Measurements from ENCODE around the gene TUBGCP6. TPM values are rescaled to one million over a fixed set of nuclear protein-coding genes. Genes with fewer than 3 reads are reported as not detected.
A peak's percentile ranks its signal among the peaks of the same experiment; 100 is the strongest.

Gene TUBGCP6
- total and polyA plus RNA-seq, 9 donors, result 7.5 to 52.2 (median 40.8) TPM

DNA sequence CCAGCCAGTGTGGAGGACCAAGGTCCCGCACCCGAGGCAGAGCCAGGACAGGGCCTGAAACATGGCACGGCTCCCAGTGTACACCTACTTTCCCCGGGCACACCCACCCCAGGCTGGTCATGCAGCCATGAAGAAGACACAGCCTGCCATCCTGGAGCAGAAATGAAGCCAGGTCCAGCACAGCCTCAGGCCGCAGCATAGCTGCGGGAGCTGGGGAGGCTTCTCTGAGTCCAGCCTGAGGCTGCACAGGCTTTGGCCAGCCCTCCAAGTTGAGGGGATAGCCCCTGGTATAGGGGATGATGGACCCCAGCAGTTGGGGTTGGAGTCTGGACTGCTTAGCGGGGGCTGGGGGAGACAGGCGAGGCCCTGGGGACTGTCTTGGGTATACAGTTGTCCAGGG lies 9.1 kb upstream of the TUBGCP6 start:
- Histone ChIP-seq H3K9me3 (no peaks in the 10 kb centered on the region), H3K4me1 (ENCODE audit: insufficient read depth) (peaks cover 7% of the 10 kb centered on the region), H3K27ac (no peak overlapping the region), H3K4me3 (no peak overlapping the region), H3K36me3 (no peaks in the 10 kb centered on the region), H3K27me3 (no peaks in the 10 kb centered on the region)
- intact Hi-C loops (cut with DNase I), result loop anchor here in 3 of 4 donors (5.0 to 10.0 kb wide), 2 partner anchors 88 to 271 kb away; partner anchors contain the start of genes PPP6R2 (in 2 of the 3) and SCO2 (in 1 of the 3)
- no peak for TF ChIP-seq EP300 (IDR thresholded peaks at IDR 0.05)
- TF ChIP-seq, protein P1, sequence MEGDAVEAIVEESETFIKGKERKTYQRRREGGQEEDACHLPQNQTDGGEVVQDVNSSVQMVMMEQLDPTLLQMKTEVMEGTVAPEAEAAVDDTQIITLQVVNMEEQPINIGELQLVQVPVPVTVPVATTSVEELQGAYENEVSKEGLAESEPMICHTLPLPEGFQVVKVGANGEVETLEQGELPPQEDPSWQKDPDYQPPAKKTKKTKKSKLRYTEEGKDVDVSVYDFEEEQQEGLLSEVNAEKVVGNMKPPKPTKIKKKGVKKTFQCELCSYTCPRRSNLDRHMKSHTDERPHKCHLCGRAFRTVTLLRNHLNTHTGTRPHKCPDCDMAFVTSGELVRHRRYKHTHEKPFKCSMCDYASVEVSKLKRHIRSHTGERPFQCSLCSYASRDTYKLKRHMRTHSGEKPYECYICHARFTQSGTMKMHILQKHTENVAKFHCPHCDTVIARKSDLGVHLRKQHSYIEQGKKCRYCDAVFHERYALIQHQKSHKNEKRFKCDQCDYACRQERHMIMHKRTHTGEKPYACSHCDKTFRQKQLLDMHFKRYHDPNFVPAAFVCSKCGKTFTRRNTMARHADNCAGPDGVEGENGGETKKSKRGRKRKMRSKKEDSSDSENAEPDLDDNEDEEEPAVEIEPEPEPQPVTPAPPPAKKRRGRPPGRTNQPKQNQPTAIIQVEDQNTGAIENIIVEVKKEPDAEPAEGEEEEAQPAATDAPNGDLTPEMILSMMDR (IDR thresholded peaks at IDR 0.05), result no peak
- no peak for TF ChIP-seq POLR2A (IDR thresholded peaks at IDR 0.05)
- 61 to 71% (median 64%) methylated on average over 8 of the region's 8 CpGs for WGBS, 3 donors
- DNase-seq, result peak in 1 of 5 donors; percentile 31

DNA sequence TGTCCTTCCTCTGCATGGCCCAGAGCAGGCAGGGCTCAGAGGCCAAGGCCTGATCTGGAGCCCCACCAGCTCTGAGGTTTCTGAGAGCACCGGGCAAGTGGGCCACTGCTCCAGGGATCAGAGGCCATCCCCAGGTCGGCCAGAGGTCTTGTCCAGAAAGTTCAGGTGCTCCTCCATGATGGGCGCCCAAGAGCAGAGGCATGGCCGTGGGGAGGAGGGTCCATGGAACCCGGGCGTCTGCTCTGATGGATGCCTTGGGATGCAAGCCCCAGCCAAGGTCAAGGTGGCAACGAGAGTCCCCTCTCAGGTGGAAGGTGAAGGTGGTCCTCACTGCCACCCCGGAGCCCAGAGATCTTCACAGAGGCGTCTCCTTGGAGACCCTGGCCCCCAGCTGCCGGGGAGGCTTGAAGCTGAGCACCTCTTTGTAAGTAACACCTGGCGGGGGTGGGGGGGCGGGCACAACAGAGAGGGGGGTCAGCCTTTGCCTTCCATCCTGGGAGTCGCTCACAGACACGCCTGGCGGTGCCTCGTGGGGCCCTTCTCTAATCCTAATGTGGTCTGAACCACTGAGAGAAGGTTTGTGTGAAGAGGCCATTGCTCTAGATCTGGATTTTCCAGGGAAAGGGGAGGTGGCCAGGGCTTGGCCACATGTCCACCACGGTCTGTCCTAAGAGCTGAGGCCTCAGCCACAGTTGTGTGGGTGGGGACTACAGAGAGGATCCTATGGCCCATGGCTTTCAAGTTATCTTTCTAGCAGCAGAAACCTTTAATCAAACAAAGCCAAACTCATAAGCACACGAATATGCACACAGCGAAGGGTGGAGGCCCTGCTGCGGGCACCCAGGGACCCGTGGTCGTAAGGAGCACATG lies 8.5 kb upstream of the TUBGCP6 start:
- no peak overlapping the region for H3K4me3 ChIP-seq
- H3K27me3 ChIP-seq, result no peaks in the 10 kb centered on the region
- intact Hi-C loops (cut with DNase I), result loop anchor here in 3 of 4 donors (5.0 to 10.0 kb wide), 2 partner anchors 89 to 272 kb away; partner anchors contain the start of genes PPP6R2 (in 2 of the 3) and SCO2 (in 1 of the 3)
- DNase-seq, result peak in 3 of 5 donors; percentile 28 to 40 (median 35)
- H3K36me3 ChIP-seq, result no peaks in the 10 kb centered on the region
- TF ChIP-seq EP300 (IDR thresholded peaks at IDR 0.05) (no peak), POLR2A (IDR thresholded peaks at IDR 0.05) (no peak)
- 76 to 80% (median 76%) methylated on average over 22 of the region's 22 CpGs for WGBS, 3 donors
- no peak overlapping the region for H3K27ac ChIP-seq
- no peaks in the 10 kb centered on the region for H3K9me3 ChIP-seq
- peaks cover 7% of the 10 kb centered on the region for H3K4me1 ChIP-seq (ENCODE audit: insufficient read depth)

DNA sequence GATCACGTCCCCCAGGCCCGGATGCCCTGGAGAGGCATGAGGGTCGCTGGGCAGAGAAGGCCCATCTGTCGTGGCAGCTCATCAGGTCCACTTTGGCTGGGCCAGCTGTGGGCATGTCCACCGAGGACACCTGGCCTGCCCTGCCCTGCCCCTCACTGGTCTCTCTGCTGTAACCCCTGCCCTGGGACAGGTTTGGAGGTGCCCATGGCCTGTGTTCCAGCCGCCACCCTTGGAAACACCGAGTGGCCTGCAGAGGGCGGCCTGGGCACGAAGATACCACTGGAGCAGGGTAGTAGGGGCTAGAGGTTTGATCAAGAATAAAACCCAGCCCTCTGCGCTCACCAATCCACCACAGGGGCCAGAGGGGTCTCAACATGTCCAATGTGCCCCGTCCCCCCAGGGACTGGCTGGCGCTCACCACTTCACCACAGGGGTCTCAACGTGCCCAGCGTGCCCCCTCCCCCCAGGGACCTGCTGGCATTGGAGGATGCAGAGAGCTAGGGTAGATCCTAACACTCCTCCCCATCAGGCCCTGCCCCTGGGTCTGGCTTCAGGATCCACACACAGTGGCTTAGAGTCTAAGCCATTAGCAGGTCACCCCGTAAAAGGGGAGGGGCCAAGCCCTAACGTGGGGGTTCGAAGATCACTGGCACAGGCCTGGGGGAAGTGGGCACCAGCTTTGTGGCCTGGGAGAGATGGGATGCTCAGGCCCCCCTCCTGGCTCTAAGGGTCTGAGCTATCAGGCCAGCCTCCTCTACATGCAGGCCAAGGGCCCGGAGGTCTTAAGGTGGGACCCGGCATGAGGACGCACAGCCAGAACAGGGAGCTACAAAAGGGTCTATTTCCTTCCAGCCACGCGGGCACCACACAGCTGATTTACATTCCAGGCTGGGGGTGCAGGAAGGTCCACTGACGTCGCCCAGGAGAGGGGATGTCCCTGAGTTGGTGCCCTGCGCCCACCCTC lies 7.5 kb upstream of the TUBGCP6 start:
- TF ChIP-seq POLR2A (IDR thresholded peaks at IDR 0.05), result no peak
- TF ChIP-seq EP300 (IDR thresholded peaks at IDR 0.05), result no peak
- TF ChIP-seq, protein P1 (IDR thresholded peaks at IDR 0.05), result peak; percentile 17 to 76 (median 64)
- no peak overlapping the region for H3K4me3 ChIP-seq
- H3K27me3 ChIP-seq, result no peaks in the 10 kb centered on the region
- H3K27ac ChIP-seq, result peak overlapping the region in 1 of 2 donors; percentile 44
- H3K4me1 ChIP-seq (ENCODE audit: insufficient read depth), result peaks cover 7% of the 10 kb centered on the region
- 56 to 58% (median 57%) methylated on average over 25 of the region's 25 CpGs for WGBS, 3 donors
- intact Hi-C loops (cut with DNase I), result loop anchor here in 3 of 4 donors (5.0 to 10.0 kb wide), 2 partner anchors 90 to 272 kb away; partner anchors contain the start of genes PPP6R2 (in 2 of the 3) and SCO2 (in 1 of the 3)
- peak; percentile 71 to 83 (median 79) for DNase-seq
- no peaks in the 10 kb centered on the region for H3K36me3 ChIP-seq
- H3K9me3 ChIP-seq, result no peaks in the 10 kb centered on the region

DNA sequence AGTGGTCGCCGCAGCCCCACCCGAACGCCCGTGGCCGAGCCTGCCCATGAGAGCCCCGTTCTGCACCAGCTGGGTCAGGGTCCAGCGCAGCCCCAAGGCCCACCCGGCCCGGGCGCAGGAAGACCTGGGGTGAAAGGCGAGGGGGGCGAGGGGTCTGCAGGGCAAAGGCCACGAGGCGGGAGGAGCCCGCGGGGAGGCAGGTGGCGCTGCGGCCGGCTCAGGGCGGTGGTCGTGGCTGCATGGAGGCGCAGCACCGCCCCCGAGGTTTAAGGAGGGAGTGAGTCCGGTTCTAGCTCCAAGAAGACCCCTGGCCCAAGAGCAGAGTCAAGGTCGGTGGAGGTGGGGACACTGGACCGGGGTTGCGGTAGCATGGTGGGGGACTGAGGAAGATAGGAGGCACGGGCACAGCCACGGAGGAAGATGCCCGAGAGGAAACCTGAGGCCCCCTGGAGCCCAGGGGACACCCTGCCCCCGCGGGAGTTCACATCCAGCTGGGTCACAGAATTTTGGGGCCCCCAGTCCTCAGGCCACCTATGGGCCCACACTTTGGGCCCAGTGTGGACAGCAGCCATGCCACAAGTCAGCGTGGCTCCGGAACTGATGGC lies 6.8 kb upstream of the TUBGCP6 start:
- intact Hi-C loops (cut with DNase I), result loop anchor here in 3 of 4 donors (5.0 to 10.0 kb wide), 2 partner anchors 91 to 273 kb away; partner anchors contain the start of genes PPP6R2 (in 2 of the 3) and SCO2 (in 1 of the 3)
- Histone ChIP-seq H3K4me3 (peak overlapping the region; percentile 57), H3K9me3 (no peaks in the 10 kb centered on the region), H3K27me3 (no peaks in the 10 kb centered on the region), H3K27ac (peak overlapping the region; percentile 2 to 44), H3K36me3 (no peaks in the 10 kb centered on the region), H3K4me1 (ENCODE audit: insufficient read depth) (peaks cover 7% of the 10 kb centered on the region)
- 13 to 20% (median 16%) methylated on average over 33 to 36 of the region's 36 CpGs for WGBS, 3 donors
- no peak for TF ChIP-seq EP300 (IDR thresholded peaks at IDR 0.05)
- no peak for DNase-seq
